Measurements from ENCODE around the gene ZNF280A. TPM values are rescaled to one million over a fixed set of nuclear protein-coding genes. Genes with fewer than 3 reads are reported as not detected.
"Not testable (repeated sequence)": the region's sequence is repeated elsewhere in the genome, so short reads cannot be mapped to it uniquely, and the experiment has no call there.

The ZNF280A gene
- total and polyA plus RNA-seq, 9 of the 15 experiments (the other 6 are each of a cell fraction or from before 2014, with no cell fraction given) = 19.0 to 40.8 (median 28.6) TPM

DNA sequence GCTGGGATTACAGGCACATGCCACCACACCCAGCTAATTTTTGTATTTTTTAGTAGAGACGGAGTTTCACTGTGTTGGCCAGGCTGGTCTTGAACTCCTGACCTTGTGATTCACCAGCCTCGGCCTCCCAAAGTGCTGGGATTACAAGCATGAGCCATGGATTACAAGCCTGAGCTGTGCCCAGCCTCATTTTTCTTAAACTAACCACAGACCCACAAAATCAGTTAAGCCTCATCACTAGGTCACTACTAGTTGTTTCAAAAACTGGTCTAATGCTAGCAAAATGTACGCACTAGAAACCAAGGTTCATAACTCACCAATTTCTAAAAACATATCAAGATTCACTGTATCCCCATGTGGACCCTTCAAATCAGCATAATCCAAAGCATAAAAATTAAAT is 28.5 kb downstream of the ZNF280A start:
- ATAC-seq; H3K27ac ChIP-seq (ENCODE audit: extremely low read depth, low read depth, low read length); H2AFZ ChIP-seq (ENCODE audit: low read depth, low read length); BruUV-seq (replicated peaks); H4K20me1 ChIP-seq (replicated peaks; ENCODE audit: control insufficient read depth, insufficient read depth, low read length); H3K9me3 ChIP-seq (replicated peaks; ENCODE audit: control insufficient read depth, insufficient read depth, low read depth, low read length); H3K9me1 ChIP-seq (ENCODE audit: control insufficient read depth, insufficient read depth, low read length); H3K4me2 ChIP-seq (ENCODE audit: insufficient read depth, low read length); in situ Hi-C loops (cut with MboI); FAIRE-seq; H3K4me1 ChIP-seq (replicated peaks in 1 of 2; ENCODE audit: control insufficient read depth in 2 of 2, insufficient read depth in 2 of 2, low read length in 2 of 2); H3K4me3 ChIP-seq; H3K9ac ChIP-seq (ENCODE audit: insufficient read depth in 1 of 2, low read depth in 2 of 2, low read length in 2 of 2); H3K27me3 ChIP-seq (ENCODE audit: control insufficient read depth in 2 of 2, insufficient read depth in 2 of 2, low read length in 2 of 2); H3K79me2 ChIP-seq (ENCODE audit: control insufficient read depth, insufficient read depth, low read length); intact Hi-C loops (cut with micrococcal nuclease); TF ChIP-seq CEBPG (tag; conservative IDR thresholded peaks at IDR 0.05 in 1 of 2, IDR thresholded peaks at IDR 0.05 in 1 of 2); NR2C2 (CRISPR knock-in tag; IDR thresholded peaks at IDR 0.05): not testable (repeated sequence)
- WGBS (ENCODE audit: insufficient coverage, low coverage, missing lambda C conversion rate) = 92% methylated on average over 3 of the region's 3 CpGs
- DNase-seq (ENCODE audit: extremely low read depth in 1 of 4, low spot score in 3 of 4) = peak in 1 of 4 experiments; percentile 43
- ChIA-PET CTCF (ENCODE audit: low intra/inter-chr PET ratio) (interaction anchor here (0.6 to 0.7 kb wide), 3 partner anchors 168 to 393 kb away, joined by 3 to 4 read pairs (median 3); no protein-coding TSS in a partner anchor), POLR2A (interaction anchor here (0.6 to 4.4 kb wide), 14 partner anchors 9 to 676 kb away, joined by 3 to 48 read pairs (median 4); partner anchors contain the start of genes PRAME and ZNF280A)
- peaks cover 85% of the 10 kb centered on the region for H3K36me3 ChIP-seq (ENCODE audit: control insufficient read depth, insufficient read depth, low read length)
- TF ChIP-seq, protein P1, sequence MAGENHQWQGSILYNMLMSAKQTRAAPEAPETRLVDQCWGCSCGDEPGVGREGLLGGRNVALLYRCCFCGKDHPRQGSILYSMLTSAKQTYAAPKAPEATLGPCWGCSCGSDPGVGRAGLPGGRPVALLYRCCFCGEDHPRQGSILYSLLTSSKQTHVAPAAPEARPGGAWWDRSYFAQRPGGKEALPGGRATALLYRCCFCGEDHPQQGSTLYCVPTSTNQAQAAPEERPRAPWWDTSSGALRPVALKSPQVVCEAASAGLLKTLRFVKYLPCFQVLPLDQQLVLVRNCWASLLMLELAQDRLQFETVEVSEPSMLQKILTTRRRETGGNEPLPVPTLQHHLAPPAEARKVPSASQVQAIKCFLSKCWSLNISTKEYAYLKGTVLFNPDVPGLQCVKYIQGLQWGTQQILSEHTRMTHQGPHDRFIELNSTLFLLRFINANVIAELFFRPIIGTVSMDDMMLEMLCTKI (IDR thresholded peaks at IDR 0.05; ENCODE audit: partially characterized antibody) = peak; percentile 16
- 0 out of 2 replicates have a peak, but pooled peaks have one; percentile 37 for TF ChIP-seq CEBPG (CRISPR knock-in tag; IDR thresholded peaks at IDR 0.05)
- TF ChIP-seq, protein P2, sequence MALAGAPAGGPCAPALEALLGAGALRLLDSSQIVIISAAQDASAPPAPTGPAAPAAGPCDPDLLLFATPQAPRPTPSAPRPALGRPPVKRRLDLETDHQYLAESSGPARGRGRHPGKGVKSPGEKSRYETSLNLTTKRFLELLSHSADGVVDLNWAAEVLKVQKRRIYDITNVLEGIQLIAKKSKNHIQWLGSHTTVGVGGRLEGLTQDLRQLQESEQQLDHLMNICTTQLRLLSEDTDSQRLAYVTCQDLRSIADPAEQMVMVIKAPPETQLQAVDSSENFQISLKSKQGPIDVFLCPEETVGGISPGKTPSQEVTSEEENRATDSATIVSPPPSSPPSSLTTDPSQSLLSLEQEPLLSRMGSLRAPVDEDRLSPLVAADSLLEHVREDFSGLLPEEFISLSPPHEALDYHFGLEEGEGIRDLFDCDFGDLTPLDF (CRISPR knock-in tag; IDR thresholded peaks at IDR 0.05) = 0 out of 2 replicates have a peak, but pooled peaks have one; percentile 31
- 0 out of 2 replicates have a peak, but pooled peaks have one; percentile 15 for TF ChIP-seq NR2C2 (tag; IDR thresholded peaks at IDR 0.05)
- TF ChIP-seq, protein P3, sequence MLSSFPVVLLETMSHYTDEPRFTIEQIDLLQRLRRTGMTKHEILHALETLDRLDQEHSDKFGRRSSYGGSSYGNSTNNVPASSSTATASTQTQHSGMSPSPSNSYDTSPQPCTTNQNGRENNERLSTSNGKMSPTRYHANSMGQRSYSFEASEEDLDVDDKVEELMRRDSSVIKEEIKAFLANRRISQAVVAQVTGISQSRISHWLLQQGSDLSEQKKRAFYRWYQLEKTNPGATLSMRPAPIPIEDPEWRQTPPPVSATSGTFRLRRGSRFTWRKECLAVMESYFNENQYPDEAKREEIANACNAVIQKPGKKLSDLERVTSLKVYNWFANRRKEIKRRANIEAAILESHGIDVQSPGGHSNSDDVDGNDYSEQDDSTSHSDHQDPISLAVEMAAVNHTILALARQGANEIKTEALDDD (IDR thresholded peaks at IDR 0.05) = peak; percentile 91
- TF ChIP-seq ZNF431 (CRISPR knock-in tag; IDR thresholded peaks at IDR 0.05) = 0 out of 2 replicates have a peak, but pooled peaks have one; percentile 63
- TF ChIP-seq SMC3 (conservative IDR thresholded peaks at IDR 0.05; ENCODE audit: insufficient read depth, low read depth, low read length) = 0 out of 2 replicates have a peak, but pooled peaks have one; percentile 1
- peak; percentile 26; the same call in 1 of the 2 replicates for TF ChIP-seq ZNF121 (CRISPR knock-in tag; conservative IDR thresholded peaks at IDR 0.05)
- TF ChIP-seq, protein P4, sequence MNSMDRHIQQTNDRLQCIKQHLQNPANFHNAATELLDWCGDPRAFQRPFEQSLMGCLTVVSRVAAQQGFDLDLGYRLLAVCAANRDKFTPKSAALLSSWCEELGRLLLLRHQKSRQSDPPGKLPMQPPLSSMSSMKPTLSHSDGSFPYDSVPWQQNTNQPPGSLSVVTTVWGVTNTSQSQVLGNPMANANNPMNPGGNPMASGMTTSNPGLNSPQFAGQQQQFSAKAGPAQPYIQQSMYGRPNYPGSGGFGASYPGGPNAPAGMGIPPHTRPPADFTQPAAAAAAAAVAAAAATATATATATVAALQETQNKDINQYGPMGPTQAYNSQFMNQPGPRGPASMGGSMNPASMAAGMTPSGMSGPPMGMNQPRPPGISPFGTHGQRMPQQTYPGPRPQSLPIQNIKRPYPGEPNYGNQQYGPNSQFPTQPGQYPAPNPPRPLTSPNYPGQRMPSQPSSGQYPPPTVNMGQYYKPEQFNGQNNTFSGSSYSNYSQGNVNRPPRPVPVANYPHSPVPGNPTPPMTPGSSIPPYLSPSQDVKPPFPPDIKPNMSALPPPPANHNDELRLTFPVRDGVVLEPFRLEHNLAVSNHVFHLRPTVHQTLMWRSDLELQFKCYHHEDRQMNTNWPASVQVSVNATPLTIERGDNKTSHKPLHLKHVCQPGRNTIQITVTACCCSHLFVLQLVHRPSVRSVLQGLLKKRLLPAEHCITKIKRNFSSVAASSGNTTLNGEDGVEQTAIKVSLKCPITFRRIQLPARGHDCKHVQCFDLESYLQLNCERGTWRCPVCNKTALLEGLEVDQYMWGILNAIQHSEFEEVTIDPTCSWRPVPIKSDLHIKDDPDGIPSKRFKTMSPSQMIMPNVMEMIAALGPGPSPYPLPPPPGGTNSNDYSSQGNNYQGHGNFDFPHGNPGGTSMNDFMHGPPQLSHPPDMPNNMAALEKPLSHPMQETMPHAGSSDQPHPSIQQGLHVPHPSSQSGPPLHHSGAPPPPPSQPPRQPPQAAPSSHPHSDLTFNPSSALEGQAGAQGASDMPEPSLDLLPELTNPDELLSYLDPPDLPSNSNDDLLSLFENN (IDR thresholded peaks at IDR 0.05; ENCODE audit: low read depth in 2 of 2, low read length in 2 of 2) = 0 out of 4 replicates have a peak, but pooled peaks of 1 of the 2 experiments have one; percentile 30
- TF ChIP-seq HSF4 (CRISPR knock-in tag; IDR thresholded peaks at IDR 0.05; ENCODE audit: borderline replicate concordance) = peak; percentile 11; the same call in 1 of the 2 replicates

Measured in K562 (cell line).